Type B pancreatic cell (in vitro differentiated cells): ENCODE measurements around the gene PRRG4. TPM values are rescaled to one million over a fixed set of nuclear protein-coding genes. Genes with fewer than 3 reads are reported as not detected.
"Not testable (repeated sequence)": the region's sequence is repeated elsewhere in the genome, so short reads cannot be mapped to it uniquely, and the experiment has no call there.

Source experiments
- DNase-seq: peaks from one replicate; pipeline ENCODE4 v3.0.0; 2021; ENCODE audit warnings: mixed read lengths; ENCODE audit not compliant: unreplicated experiment; ENCODE audit errors: extremely low spot score
- H3K27ac Mint-ChIP-seq: 2 replicates; pipeline ENCODE4 v1.8.0; 2021; ENCODE audit warnings: mild to moderate bottlenecking, mixed read lengths
- H3K27me3 Mint-ChIP-seq: 2 replicates; pipeline ENCODE4 v1.8.0; 2021; ENCODE audit warnings: mixed read lengths
- H3K36me3 Mint-ChIP-seq: 2 replicates; pipeline ENCODE4 v1.8.0; 2021; ENCODE audit warnings: mixed read lengths
- H3K4me1 Mint-ChIP-seq: one replicate; pipeline ENCODE4 v1.8.0; 2021; ENCODE audit warnings: mixed read lengths; ENCODE audit not compliant: unreplicated experiment
- H3K4me3 Mint-ChIP-seq: 2 replicates; pipeline ENCODE4 v1.8.0; 2021; ENCODE audit warnings: mild to moderate bottlenecking, mixed read lengths
- H3K9me3 Mint-ChIP-seq: 2 replicates; pipeline ENCODE4 v1.8.0; 2021; ENCODE audit warnings: mixed read lengths
- total RNA-seq: library from RNA; stranded (reverse); gene quantifications from 2 replicates; pipeline ENCODE4 v1.2.1, GENCODE V29; 2021; ENCODE audit warnings: low replicate concordance
- TF ChIP-seq, protein P1 (sequence below): fragments of 200-600 bp; sonication (generic); conservative IDR thresholded peaks from 2 replicates; pipeline ENCODE4 v1.5.0; 2021; ENCODE audit warnings: antibody characterized with exemption, mild to moderate bottlenecking

The PRRG4 gene
- total RNA-seq, 1 donor from 2014 or later = 6.0 TPM

DNA sequence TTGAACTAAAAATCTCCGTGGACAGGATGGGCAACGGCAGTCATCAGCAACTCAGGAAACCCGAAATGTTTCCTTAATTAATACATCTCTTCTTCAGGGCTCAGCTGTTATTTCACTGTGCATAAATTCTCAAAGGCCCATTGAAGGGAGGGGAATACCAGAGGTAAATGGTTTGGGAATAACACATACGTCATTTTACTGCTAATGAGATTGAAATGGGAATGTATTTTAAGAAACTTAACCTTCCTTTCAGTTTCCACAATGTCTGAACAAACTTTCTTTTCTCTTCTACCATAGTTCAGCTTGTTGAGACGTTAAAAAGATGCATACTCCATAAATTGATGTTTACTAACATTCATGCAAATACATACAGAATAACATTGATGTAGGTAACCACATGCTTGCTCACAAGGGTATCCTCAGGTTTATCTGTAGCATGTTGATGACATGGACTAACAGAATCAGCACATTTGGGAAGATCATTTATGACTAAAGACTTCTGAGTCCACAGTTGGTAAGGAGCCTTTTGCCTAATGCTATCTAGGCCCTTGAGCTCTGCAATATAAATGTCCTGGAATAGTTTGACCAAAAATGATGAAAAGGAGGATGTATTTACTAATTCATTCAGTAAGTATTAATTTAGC, 7.7 kb upstream of the PRRG4 start:
- TF ChIP-seq, protein P1, sequence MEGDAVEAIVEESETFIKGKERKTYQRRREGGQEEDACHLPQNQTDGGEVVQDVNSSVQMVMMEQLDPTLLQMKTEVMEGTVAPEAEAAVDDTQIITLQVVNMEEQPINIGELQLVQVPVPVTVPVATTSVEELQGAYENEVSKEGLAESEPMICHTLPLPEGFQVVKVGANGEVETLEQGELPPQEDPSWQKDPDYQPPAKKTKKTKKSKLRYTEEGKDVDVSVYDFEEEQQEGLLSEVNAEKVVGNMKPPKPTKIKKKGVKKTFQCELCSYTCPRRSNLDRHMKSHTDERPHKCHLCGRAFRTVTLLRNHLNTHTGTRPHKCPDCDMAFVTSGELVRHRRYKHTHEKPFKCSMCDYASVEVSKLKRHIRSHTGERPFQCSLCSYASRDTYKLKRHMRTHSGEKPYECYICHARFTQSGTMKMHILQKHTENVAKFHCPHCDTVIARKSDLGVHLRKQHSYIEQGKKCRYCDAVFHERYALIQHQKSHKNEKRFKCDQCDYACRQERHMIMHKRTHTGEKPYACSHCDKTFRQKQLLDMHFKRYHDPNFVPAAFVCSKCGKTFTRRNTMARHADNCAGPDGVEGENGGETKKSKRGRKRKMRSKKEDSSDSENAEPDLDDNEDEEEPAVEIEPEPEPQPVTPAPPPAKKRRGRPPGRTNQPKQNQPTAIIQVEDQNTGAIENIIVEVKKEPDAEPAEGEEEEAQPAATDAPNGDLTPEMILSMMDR = no peak
- no peak for DNase-seq
- Mint-ChIP-seq H3K9me3 (no peaks in the 10 kb centered on the region), H3K4me3 (no peak overlapping the region), H3K4me1 (no peaks in the 10 kb centered on the region), H3K27me3 (peaks cover 5% of the 10 kb centered on the region), H3K27ac (no peak overlapping the region), H3K36me3 (no peaks in the 10 kb centered on the region)

DNA sequence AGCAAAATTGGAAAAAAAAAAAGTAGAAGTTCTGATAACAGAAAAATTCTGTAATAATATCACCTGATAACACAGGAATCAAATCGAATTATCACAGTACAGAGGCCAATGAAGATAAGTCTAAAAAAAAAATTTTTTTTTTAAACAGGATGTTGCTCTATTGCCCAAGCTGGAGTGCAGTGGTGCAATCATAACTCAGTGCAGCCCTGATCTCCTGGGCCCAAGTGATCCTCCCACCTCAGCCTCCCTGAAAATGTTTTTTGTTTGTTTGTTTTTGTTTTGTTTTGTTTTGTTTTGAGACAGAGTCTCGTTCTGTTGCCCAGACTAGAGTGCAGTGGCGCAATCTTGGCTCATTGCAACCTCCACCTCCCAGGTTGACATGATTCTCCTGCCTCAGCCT, 6.1 kb upstream of the PRRG4 start:
- not testable (repeated sequence) for H3K27me3 Mint-ChIP-seq, H3K4me3 Mint-ChIP-seq, DNase-seq, H3K4me1 Mint-ChIP-seq, H3K36me3 Mint-ChIP-seq, H3K9me3 Mint-ChIP-seq, H3K27ac Mint-ChIP-seq

DNA sequence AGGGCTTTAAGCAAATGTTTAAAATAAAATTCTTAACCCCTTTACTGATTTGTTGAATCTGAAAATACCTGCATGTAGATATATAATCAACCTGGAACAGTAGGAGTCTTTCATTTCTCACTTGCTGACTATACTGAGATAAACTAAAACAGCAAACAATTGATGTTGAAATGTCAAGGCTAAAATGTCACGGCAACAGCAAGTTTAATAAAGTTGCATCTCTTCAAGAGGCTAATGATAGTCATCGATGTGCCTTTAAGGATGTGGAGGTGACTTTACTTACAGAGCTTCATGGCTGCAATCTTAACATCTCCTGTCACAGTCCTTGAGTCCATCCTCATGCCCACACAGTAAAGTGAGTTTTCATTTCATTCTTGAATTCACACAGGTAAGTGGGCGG, 3.6 kb upstream of the PRRG4 start:
- H3K4me1 Mint-ChIP-seq = peaks cover 14% of the 10 kb centered on the region
- H3K27me3 Mint-ChIP-seq = peaks cover 27% of the 10 kb centered on the region
- TF ChIP-seq, protein P1 = no peak
- no peak for DNase-seq
- H3K36me3 Mint-ChIP-seq = no peaks in the 10 kb centered on the region
- no peak overlapping the region for H3K27ac Mint-ChIP-seq
- H3K9me3 Mint-ChIP-seq = no peaks in the 10 kb centered on the region
- H3K4me3 Mint-ChIP-seq = no peak overlapping the region

DNA sequence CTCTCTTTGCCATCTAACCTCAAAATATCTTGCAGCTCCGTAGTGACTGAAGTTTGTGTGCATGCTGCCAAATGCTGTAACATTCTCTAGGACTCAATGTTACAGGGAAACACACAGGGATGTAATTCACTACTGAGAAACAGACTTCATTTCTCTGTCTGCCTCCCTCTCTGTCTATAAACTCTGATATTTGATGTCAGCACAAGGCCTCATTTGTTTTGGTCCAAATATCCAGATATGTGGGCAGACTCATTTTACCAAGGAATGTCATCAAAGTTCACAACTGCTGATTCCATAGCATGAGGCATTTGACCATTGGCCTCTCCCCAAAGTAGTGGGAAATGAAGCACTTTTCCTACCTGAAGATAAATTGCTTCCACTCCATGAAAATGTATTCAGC, 2.5 kb upstream of the PRRG4 start:
- no peak overlapping the region for H3K27ac Mint-ChIP-seq
- H3K27me3 Mint-ChIP-seq = peaks cover 33% of the 10 kb centered on the region
- H3K4me1 Mint-ChIP-seq = peaks cover 17% of the 10 kb centered on the region

DNA sequence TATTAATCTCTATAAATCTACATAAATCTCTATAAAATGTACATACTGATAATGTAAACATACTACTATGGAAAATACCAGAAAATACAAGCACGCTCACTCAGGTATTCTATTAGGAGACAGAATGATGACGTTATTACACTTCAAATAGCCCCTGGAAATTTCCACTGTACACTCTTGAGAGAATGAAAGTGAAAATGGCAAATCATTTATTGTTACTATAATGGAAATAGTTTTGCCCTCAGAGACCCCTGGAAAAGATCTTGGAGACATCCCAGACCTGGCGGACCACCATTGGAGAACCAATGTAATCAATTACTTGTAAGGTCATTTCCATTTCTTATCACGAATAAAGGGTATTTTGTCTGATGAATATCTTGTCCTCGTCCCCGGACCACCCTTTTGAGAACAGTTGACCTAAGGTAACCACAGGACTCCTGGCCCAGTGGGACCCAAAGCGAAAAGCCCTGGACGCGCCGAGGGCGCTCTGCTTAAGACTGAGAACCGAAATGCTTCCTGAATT, 509 bp upstream of the PRRG4 start:
- peaks cover 17% of the 10 kb centered on the region for H3K4me1 Mint-ChIP-seq
- H3K27me3 Mint-ChIP-seq = peaks cover 37% of the 10 kb centered on the region
- TF ChIP-seq, protein P1 = no peak
- peak overlapping the region; percentile 97 for H3K27ac Mint-ChIP-seq
- peak overlapping the region; percentile 94 for H3K4me3 Mint-ChIP-seq
- no peaks in the 10 kb centered on the region for H3K9me3 Mint-ChIP-seq
- H3K36me3 Mint-ChIP-seq = no peaks in the 10 kb centered on the region
- DNase-seq = no peak

More for the DNA sequence above, 2.5 kb upstream of the PRRG4 start:
- TF ChIP-seq, protein P1 = no peak
- Mint-ChIP-seq H3K36me3 (no peaks in the 10 kb centered on the region), H3K4me3 (no peak overlapping the region), H3K9me3 (no peaks in the 10 kb centered on the region)
- no peak for DNase-seq

DNA sequence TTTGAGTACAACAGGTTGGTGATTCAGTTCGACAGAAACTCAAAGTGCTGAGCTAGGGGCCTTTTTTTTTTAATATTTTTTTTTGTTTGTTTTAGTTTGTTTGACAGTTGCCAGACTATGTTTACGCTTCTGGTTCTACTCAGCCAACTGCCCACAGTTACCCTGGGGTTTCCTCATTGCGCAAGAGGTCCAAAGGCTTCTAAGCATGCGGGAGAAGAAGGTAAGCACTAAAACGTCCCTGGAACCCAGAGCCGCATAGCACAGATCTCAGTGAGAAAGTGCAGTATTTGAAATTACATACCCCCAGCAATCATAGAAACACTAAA, 649 bp downstream of the PRRG4 start:
- Mint-ChIP-seq H3K27me3 (peaks cover 37% of the 10 kb centered on the region), H3K9me3 (no peaks in the 10 kb centered on the region), H3K27ac (peak overlapping the region; percentile 89), H3K36me3 (no peaks in the 10 kb centered on the region), H3K4me1 (peaks cover 17% of the 10 kb centered on the region), H3K4me3 (peak overlapping the region; percentile 83)
- TF ChIP-seq, protein P1 = no peak
- no peak for DNase-seq
